Endothelial cell of umbilical vein (primary cell): ENCODE measurements around the gene EXOC6B. TPM values are rescaled to one million over a fixed set of nuclear protein-coding genes. Genes with fewer than 3 reads are reported as not detected.

ENCODE experiments used
- BruUV-seq: library from RNA; stranded (reverse); fragments of 400-500 nt; replicated peaks from 2 replicates; lab custom pipeline; 2021; lab: Mats Ljungman, UMichigan
- CTCF ChIA-PET: fragments of 300-600, 350-600 bp; sonication (Branson Sonifier 250); formaldehyde crosslinking; loops from one replicate; lab custom pipeline; 2021; ENCODE audit warnings: antibody characterized with exemption, inconsistent platforms; lab: Charles Lee
- POLR2A ChIA-PET: fragments of 300-600, 350-600 bp; sonication (Branson Sonifier 250); formaldehyde crosslinking; loops from one replicate; lab custom pipeline; 2021; ENCODE audit warnings: antibody characterized with exemption, inconsistent platforms; lab: Charles Lee
- DNase-seq: peaks from one replicate; pipeline ENCODE4 v3.0.0-alpha.2; 2011; ENCODE audit warnings: low read depth, low spot score
- FAIRE-seq: peaks from 2 replicates; lab custom pipeline; 2011; peaks lifted over from hg19 to GRCh38; lab: Jason Lieb, UNC
- H2AFZ ChIP-seq: 2 replicates; pipeline ENCODE4 v1.6.0; 2012; ENCODE audit warnings: low read depth, low read length, control low read depth, inconsistent platforms
- H3K27ac ChIP-seq: 2 replicates; pipeline ENCODE4 v1.5.1; 2011; ENCODE audit warnings: low read depth, mild to moderate bottlenecking, control low read depth, low read length, moderate library complexity; ENCODE audit not compliant: insufficient read depth
- H3K27me3 ChIP-seq, 2 experiments: 2 replicates each; pipeline versions ENCODE4 v1.6.0 to v1.6.1; 2011; ENCODE audit warnings: low read length in 2 of 2, mixed read lengths in 1 of 2; ENCODE audit not compliant: control insufficient read depth in 2 of 2, insufficient read depth in 2 of 2
- H3K36me3 ChIP-seq, 2 experiments: 2 replicates in 1 of 2; 3 replicates in 1 of 2; pipeline ENCODE4 v1.5.1; 2011; ENCODE audit warnings: low read length in 2 of 2, mild to moderate bottlenecking in 1 of 2, moderate library complexity in 1 of 2; ENCODE audit not compliant: control insufficient read depth in 2 of 2, insufficient read depth in 2 of 2; ENCODE audit errors: extremely low read depth in 1 of 2
- H3K4me1 ChIP-seq: 3 replicates; pipeline ENCODE4 v1.5.1; 2011; ENCODE audit warnings: mild to moderate bottlenecking, low read length; ENCODE audit not compliant: control insufficient read depth, insufficient read depth; ENCODE audit errors: extremely low read depth
- H3K4me2 ChIP-seq: 2 replicates; pipeline ENCODE4 v1.6.1; 2011; ENCODE audit warnings: low read length, control low read depth, mixed read lengths; ENCODE audit not compliant: insufficient read depth
- H3K4me3 ChIP-seq, 3 experiments: fragments of 200-600 bp in 1 of 3; sonication (generic), shearing (Covaris generic) in 1 of 3; replicated peaks in 1 of 3; 2 replicates each; pipeline ENCODE4 v1.5.1; 2011 to 2016; ENCODE audit warnings: control low read depth in 3 of 3, low read length in 3 of 3, mild to moderate bottlenecking in 2 of 3, inconsistent platforms in 1 of 3, low read depth in 1 of 3, moderate library complexity in 1 of 3; ENCODE audit not compliant: insufficient read depth in 1 of 3
- H3K79me2 ChIP-seq: 2 replicates; pipeline ENCODE4 v1.6.0; 2012; ENCODE audit warnings: low read length, inconsistent platforms; ENCODE audit not compliant: control insufficient read depth, insufficient read depth
- H3K9ac ChIP-seq: replicated peaks from 2 replicates; pipeline ENCODE3; 2011; ENCODE audit warnings: low read length, control low read depth; ENCODE audit not compliant: insufficient read depth; ENCODE audit errors: extremely low read depth
- H3K9me1 ChIP-seq: replicated peaks from 3 replicates; pipeline ENCODE4 v1.6.0; 2011; ENCODE audit warnings: mild to moderate bottlenecking, low read length; ENCODE audit not compliant: control insufficient read depth, insufficient read depth; ENCODE audit errors: extremely low read depth
- H3K9me3 ChIP-seq: replicated peaks from 2 replicates; pipeline ENCODE4 v1.5.1; 2012; ENCODE audit warnings: low read length, inconsistent platforms; ENCODE audit not compliant: control insufficient read depth, insufficient read depth
- H4K20me1 ChIP-seq: replicated peaks from 2 replicates; pipeline ENCODE3; 2011; ENCODE audit warnings: mild to moderate bottlenecking, low read length; ENCODE audit not compliant: control insufficient read depth, insufficient read depth; ENCODE audit errors: extremely low read depth
- EZH2 ChIP-seq: IDR thresholded peaks from 2 replicates; pipeline ENCODE4 v1.6.1; 2012; ENCODE audit warnings: borderline replicate concordance, low read depth, mild to moderate bottlenecking, moderate library complexity, low read length, inconsistent platforms; ENCODE audit not compliant: severe bottlenecking
- FOS ChIP-seq: IDR thresholded peaks from 2 replicates; pipeline ENCODE4 v1.6.1; 2011; ENCODE audit warnings: mild to moderate bottlenecking, low read length, moderate library complexity, borderline replicate concordance; ENCODE audit not compliant: insufficient read depth
- GATA2 ChIP-seq: IDR thresholded peaks from 2 replicates; pipeline ENCODE4 v1.7.0; 2011; ENCODE audit warnings: low read depth, mild to moderate bottlenecking, moderate library complexity, mixed read lengths, low read length; ENCODE audit not compliant: insufficient read length, insufficient read depth
- JUN ChIP-seq: IDR thresholded peaks from 2 replicates; pipeline ENCODE4 v1.6.1; 2011; ENCODE audit warnings: borderline replicate concordance, low read depth; ENCODE audit not compliant: insufficient read length, insufficient read depth
- MYC ChIP-seq: IDR thresholded peaks from one replicate; pipeline ENCODE4 v1.6.1; 2011; ENCODE audit warnings: mild to moderate bottlenecking, low read depth, low read length
- POLR2A ChIP-seq: IDR thresholded peaks from 2 replicates; pipeline ENCODE4 v1.6.1; 2012; ENCODE audit warnings: low read depth, mild to moderate bottlenecking, control low read depth, low read length
- POLR2AphosphoS5 ChIP-seq: IDR thresholded peaks from 2 replicates; pipeline ENCODE4 v1.6.1; 2012; ENCODE audit warnings: low read depth, mild to moderate bottlenecking, control low read depth, low read length, moderate library complexity; ENCODE audit not compliant: insufficient read depth
- dilution Hi-C: fragments of 300-500 bp; cut with MboI; formaldehyde crosslinking; loops from one replicate; pipeline ENCODE4 v1.15.0; 2019; ENCODE audit warnings: low sequenced_read_pairs; ENCODE audit not compliant: extremely low pct_ligation_motif_present
- intact Hi-C: fragments of 100-400 bp; cut with micrococcal nuclease; formaldehyde crosslinking; loops from one replicate; pipeline ENCODE4 v1.10.0; 2022
- polyA plus RNA-seq, 4 experiments: library from polyadenylated mRNA; depleted of rRNA in 3 of 4; stranded (reverse) in 3 of 4; unstranded in 1 of 4; fragments of >200 nt; gene quantifications; 2 replicates each; pipeline versions ENCODE4 v1.2.1 to v1.2.3, GENCODE V29; 2011 to 2012; ENCODE audit warnings: missing spikeins in 1 of 4
- total RNA-seq: library from RNA; stranded (reverse); gene quantifications from 2 replicates; pipeline ENCODE4 v1.2.3, GENCODE V29; 2021
- TF ChIP-seq, protein P1 (sequence below), 2 donors: IDR thresholded peaks; 1 replicate in 1 of 2; 2 replicates in 1 of 2; pipeline ENCODE4 v1.5.1; 2011; ENCODE audit warnings: low read length in 2 of 2, mild to moderate bottlenecking in 2 of 2, moderate library complexity in 2 of 2, control low read depth in 1 of 2, inconsistent platforms in 1 of 2, low read depth in 1 of 2; ENCODE audit not compliant: insufficient read depth in 1 of 2; ENCODE audit errors: extremely low read depth in 1 of 2
- TF ChIP-seq, protein P2 (sequence below): IDR thresholded peaks from 2 replicates; pipeline ENCODE4 v1.6.1; 2011; ENCODE audit not compliant: insufficient read depth, insufficient read length

EXOC6B gene
- total and polyA plus RNA-seq, 2 donors (not counting 3 experiments of a cell fraction or from before 2014, with no cell fraction given): 10.8 to 34.8 TPM

- Histone ChIP-seq H3K9ac (no peak overlapping the region), H4K20me1 (no peaks in the 10 kb centered on the region), H2AFZ (no peak overlapping the region), H3K27ac (no peak overlapping the region), H3K4me3 (no peak overlapping the region), H3K27me3 (peaks cover 21 to 24% of the 10 kb centered on the region in 2 experiments), H3K36me3 (no peaks in the 10 kb centered on the region), H3K9me1 (no peaks in the 10 kb centered on the region), H3K4me2 (no peak overlapping the region), H3K9me3 (no peaks in the 10 kb centered on the region), H3K4me1 (no peaks in the 10 kb centered on the region), H3K79me2 (no peaks in the 10 kb centered on the region)
- BruUV-seq: no TSS peak
- intact Hi-C loops: no loop called here
- dilution Hi-C loops: no loop called here
- CTCF ChIA-PET: interaction anchor here (0.7 to 5.2 kb wide), 4 partner anchors 138 to 856 kb away, joined by 3 to 46 read pairs (median 12); no protein-coding TSS in a partner anchor
- POLR2A ChIA-PET: no interaction called here
- no peak for TF ChIP-seq POLR2AphosphoS5
- TF ChIP-seq EZH2: no peak
- no peak for TF ChIP-seq MYC
- no peak for TF ChIP-seq POLR2A
- TF ChIP-seq, protein P1, sequence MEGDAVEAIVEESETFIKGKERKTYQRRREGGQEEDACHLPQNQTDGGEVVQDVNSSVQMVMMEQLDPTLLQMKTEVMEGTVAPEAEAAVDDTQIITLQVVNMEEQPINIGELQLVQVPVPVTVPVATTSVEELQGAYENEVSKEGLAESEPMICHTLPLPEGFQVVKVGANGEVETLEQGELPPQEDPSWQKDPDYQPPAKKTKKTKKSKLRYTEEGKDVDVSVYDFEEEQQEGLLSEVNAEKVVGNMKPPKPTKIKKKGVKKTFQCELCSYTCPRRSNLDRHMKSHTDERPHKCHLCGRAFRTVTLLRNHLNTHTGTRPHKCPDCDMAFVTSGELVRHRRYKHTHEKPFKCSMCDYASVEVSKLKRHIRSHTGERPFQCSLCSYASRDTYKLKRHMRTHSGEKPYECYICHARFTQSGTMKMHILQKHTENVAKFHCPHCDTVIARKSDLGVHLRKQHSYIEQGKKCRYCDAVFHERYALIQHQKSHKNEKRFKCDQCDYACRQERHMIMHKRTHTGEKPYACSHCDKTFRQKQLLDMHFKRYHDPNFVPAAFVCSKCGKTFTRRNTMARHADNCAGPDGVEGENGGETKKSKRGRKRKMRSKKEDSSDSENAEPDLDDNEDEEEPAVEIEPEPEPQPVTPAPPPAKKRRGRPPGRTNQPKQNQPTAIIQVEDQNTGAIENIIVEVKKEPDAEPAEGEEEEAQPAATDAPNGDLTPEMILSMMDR (IDR thresholded peaks at IDR 0.05; ENCODE audit: extremely low read depth in 1 of 2, insufficient read depth in 1 of 2, low read depth in 1 of 2, low read length in 2 of 2): no peak
- no peak for TF ChIP-seq FOS
- no peak for TF ChIP-seq GATA2
- TF ChIP-seq, protein P2, sequence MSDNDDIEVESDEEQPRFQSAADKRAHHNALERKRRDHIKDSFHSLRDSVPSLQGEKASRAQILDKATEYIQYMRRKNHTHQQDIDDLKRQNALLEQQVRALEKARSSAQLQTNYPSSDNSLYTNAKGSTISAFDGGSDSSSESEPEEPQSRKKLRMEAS: no peak
- TF ChIP-seq JUN: no peak
- FAIRE-seq (no peak), DNase-seq (no peak)
Observed at GRCh38 chr2:72155151-72155550, 670.7 kb downstream of the EXOC6B start.
